Ammon's horn (tissue), 1 donor: ENCODE data around the gene DHX34.
"Not testable (repeated sequence)": the region's sequence is repeated elsewhere in the genome, so short reads cannot be mapped to it uniquely, and the experiment has no call there.

Experiments used
- DNase-seq: peaks from one replicate; pipeline ENCODE4 v3.0.0-alpha.2; 2016; ENCODE audit warnings: low spot score

Gene DHX34

DNA sequence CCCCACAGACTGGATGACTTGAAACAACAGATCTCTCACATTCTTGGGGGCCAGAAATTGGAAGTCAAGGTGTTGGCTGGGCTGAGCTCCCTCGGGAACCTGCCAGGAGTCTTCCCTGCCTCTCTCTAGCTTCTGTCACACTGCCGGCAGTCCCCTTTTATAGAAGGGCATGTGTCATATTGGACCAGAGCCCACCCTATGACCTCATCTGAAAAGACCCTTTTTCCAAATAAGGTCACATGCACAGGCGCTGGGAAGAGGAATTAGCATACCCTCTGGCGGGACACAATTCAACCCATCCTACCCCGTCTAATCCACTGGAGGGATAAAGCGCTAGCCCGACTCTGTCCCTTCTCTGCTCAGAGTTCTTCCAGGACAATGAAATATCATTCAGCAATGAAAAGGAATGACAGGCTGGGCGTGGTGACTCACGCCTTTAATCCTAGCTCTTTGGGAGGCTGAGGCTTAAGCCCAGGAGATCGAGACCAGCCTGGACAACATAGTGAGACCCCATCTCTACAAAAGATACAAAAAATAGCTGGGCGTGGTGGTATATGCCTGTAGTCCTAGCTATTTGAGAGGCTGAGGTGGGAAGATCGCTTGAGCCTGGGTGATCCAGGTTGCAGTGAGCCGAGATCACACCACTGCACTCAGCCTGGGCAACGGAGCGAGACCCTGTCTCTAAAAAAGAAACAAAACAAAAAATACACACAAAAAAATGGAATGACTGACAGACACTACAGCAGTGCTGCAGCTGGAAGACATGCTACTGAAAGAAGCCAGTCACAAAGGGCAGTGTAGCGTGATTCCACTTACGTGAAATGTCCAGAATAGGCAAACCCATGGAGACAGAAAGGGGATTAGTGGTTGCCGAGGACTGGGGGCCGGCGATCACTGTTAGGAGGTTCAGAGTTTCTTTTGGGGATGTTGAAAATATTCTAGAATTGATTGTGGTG, 41.7 kb downstream of the DHX34 start:
- DNase-seq = no peak

DNA sequence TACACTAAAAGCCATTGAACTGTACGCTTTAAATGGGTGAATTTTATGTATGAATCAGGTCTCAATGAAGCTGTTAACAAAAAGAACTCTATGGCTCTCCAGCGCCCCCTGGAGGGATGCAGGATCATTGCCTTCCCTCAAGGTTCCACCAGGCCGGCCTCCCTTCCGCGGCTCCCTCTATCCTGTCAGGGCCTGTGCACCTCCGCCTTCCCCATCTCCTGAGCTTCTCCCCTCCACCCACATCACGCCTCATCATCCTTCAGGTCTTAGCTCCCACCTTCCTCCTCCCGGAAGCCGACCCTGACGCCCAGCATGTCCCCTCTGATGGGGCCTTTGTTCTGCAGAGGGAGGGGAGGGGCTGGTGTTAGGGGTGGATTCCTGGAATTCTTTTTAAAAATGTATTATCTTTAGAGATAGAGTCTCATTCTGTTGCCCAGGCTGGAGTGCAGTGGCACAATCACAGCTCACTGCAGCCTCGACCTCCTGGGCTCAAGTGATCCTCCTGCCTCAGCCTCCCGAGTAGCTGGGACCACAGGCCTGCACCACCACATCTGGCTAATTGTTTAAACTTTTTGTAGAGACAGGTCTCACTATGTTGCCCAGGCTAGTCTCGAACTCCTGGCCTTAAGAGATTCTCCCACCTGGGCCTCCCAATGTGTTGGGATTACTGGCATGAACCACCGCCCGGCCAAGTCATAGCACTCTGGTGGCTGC, 42.6 kb downstream of the DHX34 start:
- DNase-seq = peak; percentile 77

DNA sequence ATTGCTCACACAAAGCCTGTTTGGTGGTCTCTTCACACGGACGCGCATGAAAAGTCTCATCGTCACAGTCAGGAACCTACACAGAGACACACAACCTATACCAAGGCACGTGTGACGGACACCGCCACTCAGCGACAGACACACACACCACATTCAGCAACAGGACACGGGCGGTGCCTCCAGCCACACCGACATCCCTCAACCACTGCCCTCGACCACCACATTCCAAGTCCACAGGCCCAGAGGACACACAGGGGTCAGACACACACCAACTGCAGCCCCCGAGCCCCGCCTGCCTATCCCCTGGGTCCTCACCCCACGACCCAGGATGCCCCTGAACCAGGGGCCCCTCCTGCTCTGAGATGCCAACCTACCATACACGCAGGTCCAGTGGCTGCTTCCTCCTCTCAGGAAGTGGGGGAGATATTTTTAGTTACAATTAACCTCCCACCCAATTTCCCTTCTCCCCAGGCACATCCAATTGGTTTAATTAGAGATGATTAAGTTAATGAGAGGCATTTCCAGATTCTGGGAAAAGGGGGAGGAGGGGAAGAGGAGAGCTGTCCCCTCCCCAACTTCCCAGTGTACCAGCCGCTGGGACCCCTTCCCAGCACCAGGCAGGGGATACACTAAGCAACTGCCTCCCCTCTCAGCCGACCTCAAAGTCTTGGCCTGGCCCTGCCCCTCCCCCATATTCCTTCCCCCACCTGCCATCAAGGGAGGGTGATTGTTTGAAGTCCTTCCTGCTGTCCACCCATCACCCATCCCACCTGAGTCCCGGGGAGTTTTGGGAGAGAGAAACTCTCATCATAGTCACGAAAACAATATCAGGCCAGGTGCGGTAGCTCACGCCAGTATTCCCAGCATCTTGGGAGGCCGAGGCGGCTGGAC, 49.8 kb downstream of the DHX34 start:
- DNase-seq = no peak

DNA sequence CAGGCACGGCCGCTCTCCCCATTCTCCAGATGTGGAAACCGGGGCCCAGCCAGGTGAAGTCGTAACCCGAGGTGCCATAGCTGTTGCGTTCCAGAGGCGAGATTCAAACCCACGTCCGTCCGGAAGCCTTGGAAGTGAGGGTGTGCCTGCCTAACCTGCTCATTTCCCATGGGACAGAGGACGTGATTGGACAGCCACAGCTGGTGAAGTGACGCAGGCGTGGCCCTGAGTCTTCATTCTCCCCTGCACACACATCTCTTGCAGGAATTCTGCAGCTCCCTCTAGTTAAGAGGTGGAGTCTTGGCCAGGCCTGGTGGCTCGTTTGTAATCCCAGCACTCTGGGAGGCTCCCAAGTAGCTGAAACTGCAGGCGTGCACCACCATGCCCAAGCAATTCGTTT, 53.4 kb downstream of the DHX34 start:
- DNase-seq = no peak

- DNase-seq = no peak
Measured at GRCh38 chr19:47404334-47405196, 55.5 kb downstream of the DHX34 start.

DNA sequence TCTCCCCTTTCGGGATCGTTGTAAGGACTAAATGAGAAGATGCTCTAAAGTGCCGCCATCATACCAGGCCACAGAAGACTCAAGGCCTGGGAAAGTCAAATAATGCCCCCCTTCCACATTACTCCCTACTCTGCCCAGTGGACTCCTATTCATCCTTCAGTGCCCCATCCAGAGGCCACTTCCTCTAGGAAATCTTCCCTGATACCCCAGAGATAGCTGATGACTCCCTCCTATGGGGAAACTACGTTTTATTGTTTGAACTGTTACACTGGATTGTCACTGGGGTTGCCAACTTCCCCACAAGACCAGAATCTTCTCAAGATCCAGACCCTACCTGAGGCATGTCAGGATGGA, 56.1 kb downstream of the DHX34 start:
- DNase-seq = no peak

- no peak for DNase-seq
Measured at GRCh38 chr19:47405854-47406417, 56.8 kb downstream of the DHX34 start.

- no peak for DNase-seq
Measured at GRCh38 chr19:47406711-47407416, 57.7 kb downstream of the DHX34 start.

DNA sequence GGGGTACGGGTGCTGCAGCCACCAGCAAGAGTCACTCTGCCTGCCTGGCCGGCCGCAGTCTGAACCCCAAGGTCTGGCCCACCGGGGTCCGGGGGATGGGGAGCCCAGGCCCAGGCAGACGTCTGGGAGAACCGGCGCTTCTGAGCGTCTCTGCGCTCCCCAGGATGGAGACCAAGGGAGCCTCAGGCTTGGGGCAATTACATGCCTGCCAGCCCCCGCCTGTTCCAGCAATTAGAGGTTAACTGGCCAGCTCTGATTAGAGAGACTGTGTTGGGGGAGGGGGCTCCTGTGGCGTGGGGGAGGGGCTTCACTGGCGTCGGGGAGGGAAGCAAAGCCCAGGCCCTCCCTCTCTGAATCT, 58.3 kb downstream of the DHX34 start:
- no peak for DNase-seq

GRCh38 chr19:47408156-47408938, 59.2 kb downstream of the DHX34 start:
- DNase-seq = no peak

DNA sequence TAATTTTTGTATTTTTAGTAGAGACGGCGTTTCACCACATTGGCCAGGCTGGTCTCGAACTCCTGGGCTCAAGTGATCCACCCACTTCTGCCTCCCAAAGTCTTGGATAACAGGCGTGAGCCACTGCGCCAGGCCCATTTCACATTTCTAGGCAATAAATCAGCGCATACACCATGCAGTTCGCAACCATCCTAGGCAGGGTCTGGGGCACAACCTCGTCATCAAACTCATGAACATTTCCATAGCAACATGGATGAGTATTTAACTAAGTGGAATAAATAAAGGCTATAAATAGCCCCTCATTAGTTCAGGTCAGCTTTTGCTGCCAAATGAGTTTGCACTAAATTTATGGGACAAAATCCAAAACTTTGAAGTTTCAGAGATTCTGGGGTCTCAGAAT, 62.0 kb downstream of the DHX34 start:
- no peak for DNase-seq

DNA sequence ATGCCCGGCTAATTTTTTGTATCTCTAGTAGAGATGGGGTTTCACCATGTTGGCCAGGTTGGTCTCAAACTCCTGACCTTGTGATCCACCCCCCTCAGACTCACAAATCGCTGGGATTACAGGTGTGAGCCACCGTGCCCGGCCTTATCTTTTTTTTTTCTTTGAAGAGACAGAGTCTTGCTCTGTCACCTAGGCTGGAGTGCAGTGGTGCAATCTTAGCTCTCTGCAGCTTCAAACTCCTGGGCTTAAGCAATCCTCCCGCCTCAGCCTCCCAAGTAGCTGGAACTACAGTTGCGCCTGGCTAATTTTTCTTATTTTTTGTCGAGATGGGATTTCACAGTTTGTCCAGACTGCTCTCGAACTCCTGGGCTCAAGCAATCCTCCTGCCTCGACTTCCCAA, 62.6 kb downstream of the DHX34 start:
- not testable (repeated sequence) for DNase-seq

- no peak for DNase-seq
Measured at GRCh38 chr19:47413941-47414340, 64.8 kb downstream of the DHX34 start.

- DNase-seq = peak; percentile 75
Measured at GRCh38 chr19:47414469-47414868, 65.4 kb downstream of the DHX34 start.

DNA sequence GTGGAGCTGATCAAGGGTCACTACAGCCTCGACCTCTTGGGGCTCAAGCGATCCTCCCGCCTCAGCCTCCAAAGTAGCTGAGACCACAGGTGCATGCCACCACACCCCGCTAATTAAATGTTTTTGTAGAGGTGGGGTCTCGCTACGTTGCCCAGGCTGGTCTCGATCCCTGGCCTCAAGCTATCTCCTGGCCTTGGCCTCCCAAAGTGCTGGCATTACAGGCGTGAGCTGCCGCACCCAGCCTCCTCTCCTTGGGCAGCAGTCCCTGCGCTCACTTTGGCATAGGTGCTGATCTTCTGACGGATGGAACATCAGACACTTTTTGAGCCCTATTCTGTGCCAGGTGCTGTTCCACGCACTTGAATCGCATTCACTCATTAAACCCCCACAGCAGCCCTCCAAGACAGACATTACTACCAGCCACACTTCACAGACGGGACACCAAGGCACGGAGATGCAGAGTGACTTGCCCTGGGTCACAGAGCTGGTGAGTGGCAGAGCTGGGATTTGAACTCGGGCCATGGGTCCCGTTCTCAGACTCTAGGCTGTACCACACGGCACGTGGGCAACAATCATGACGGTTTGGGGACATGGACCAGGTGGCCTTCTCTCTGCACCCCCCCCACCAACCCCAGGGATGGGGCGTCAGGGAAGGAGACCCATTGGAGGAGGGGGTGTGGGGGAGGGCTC, 67.0 kb downstream of the DHX34 start:
- no peak for DNase-seq

GRCh38 chr19:47416643-47416985, 67.5 kb downstream of the DHX34 start:
- no peak for DNase-seq

DNA sequence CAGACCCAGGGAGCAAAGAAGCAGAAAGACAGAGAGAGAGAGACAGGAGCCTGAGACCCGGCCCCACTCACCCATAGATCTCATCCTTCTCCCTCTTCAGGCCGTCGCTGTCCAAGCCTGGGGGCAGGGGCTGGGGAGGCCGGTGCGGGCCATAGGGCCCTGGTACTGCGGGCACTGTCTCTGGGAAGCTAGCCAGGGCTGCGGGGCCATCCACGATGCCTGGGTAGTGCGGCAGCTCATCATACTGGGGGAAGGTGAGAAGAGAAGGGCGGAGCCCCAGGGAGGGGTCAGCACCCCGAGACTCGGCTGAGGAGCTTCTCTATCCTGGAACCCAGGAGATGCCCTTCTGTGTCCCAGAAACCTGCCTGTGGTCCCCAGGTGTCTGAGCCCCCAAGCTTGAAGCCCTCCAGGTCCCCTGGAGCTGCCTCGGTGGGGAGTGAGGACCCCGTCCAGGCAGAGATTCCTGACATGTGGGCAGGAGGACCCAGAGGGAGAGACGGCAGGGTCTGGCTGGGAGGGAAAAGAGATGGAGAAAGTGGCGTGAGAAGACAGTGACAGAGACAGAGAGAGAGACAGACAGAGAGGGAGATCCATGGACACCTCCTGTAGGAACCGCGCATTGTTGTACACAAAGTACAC, 68.1 kb downstream of the DHX34 start:
- no peak for DNase-seq
